GM21619 (cell line): ENCODE data around the gene MRTFA.

Experiments used
- ATAC-seq: cut with Tn5 transposase; IDR thresholded peaks from one replicate; pipeline ENCODE4 v1.9.1; 2021; ENCODE audit not compliant: unreplicated experiment

MRTFA gene

GRCh38 chr22:40366068-40366467, 270.5 kb downstream of the MRTFA start:
- no peak for ATAC-seq

GRCh38 chr22:40364431-40364830, 272.1 kb downstream of the MRTFA start:
- no peak for ATAC-seq

- ATAC-seq = no peak
Observed at GRCh38 chr22:40363059-40363458, 273.5 kb downstream of the MRTFA start.

GRCh38 chr22:40361100-40361499, 275.4 kb downstream of the MRTFA start:
- ATAC-seq = no peak
